ENCODE results near the gene TTPAL.

GRCh38 chr20:44513871-44514270, 38.2 kb downstream of the TTPAL start:
- TF ChIP-seq FOXK2 (IDR thresholded peaks at IDR 0.05) = no peak
- no peak for TF ChIP-seq ELF4 (IDR thresholded peaks at IDR 0.05)
- no peak for TF ChIP-seq SP1 (IDR thresholded peaks at IDR 0.05)
- TF ChIP-seq NFRKB (IDR thresholded peaks at IDR 0.05) = no peak
- no peak for TF ChIP-seq ARNT (IDR thresholded peaks at IDR 0.05)
- no peak for TF ChIP-seq FOXM1 (IDR thresholded peaks at IDR 0.05; ENCODE audit: borderline replicate concordance)
- TF ChIP-seq FOXA1 (IDR thresholded peaks at IDR 0.05) = no peak
- no peak for TF ChIP-seq L3MBTL2 (conservative IDR thresholded peaks at IDR 0.05)
- no peak for TF ChIP-seq BHLHE40 (IDR thresholded peaks at IDR 0.05; ENCODE audit: borderline replicate concordance)

All from HEK293T (cell line).